NCI-H2107 treated with DMSO at 0.1 percent for 48 hours (cell line): Measurements from ENCODE around the gene FREM2.

Source experiments
- DNase-seq: peaks from one replicate; lab custom pipeline; 2025; ENCODE audit not compliant: unreplicated experiment; lab: John Stamatoyannopoulos, UW

FREM2 gene

GRCh38 chr13:38824342-38824741 lies 137.5 kb downstream of the FREM2 start:
- no peak for DNase-seq

- DNase-seq: no peak
Observed at GRCh38 chr13:38826182-38826813, 139.4 kb downstream of the FREM2 start.

- no peak for DNase-seq
Observed at GRCh38 chr13:38830442-38831045, 143.7 kb downstream of the FREM2 start.

GRCh38 chr13:38844581-38844980 lies 157.7 kb downstream of the FREM2 start:
- DNase-seq: no peak

GRCh38 chr13:38848360-38848759 lies 161.5 kb downstream of the FREM2 start:
- no peak for DNase-seq

- DNase-seq: no peak
Observed at GRCh38 chr13:38849315-38849714, 162.4 kb downstream of the FREM2 start.

- DNase-seq: no peak
Observed at GRCh38 chr13:38850868-38851626, 164.2 kb downstream of the FREM2 start.

GRCh38 chr13:38854226-38854625 lies 167.3 kb downstream of the FREM2 start:
- DNase-seq: no peak

GRCh38 chr13:38856065-38856464 lies 169.2 kb downstream of the FREM2 start:
- no peak for DNase-seq

GRCh38 chr13:38862443-38862842 lies 175.6 kb downstream of the FREM2 start:
- no peak for DNase-seq

- no peak for DNase-seq
Observed at GRCh38 chr13:38863536-38863935, 176.7 kb downstream of the FREM2 start.

GRCh38 chr13:38866649-38867048 lies 179.8 kb downstream of the FREM2 start:
- peak; percentile 35 for DNase-seq

GRCh38 chr13:38868399-38868798 lies 181.5 kb downstream of the FREM2 start:
- no peak for DNase-seq

- no peak for DNase-seq
Observed at GRCh38 chr13:38868870-38869269, 182.0 kb downstream of the FREM2 start.

GRCh38 chr13:38871275-38871674 lies 184.4 kb downstream of the FREM2 start:
- DNase-seq: no peak

- no peak for DNase-seq
Observed at GRCh38 chr13:38872693-38873092, 185.8 kb downstream of the FREM2 start.

GRCh38 chr13:38875186-38875875 lies 188.5 kb downstream of the FREM2 start:
- DNase-seq: no peak

- DNase-seq: no peak
Observed at GRCh38 chr13:38879278-38879677, 192.4 kb downstream of the FREM2 start.

- no peak for DNase-seq
Observed at GRCh38 chr13:38879786-38880185, 192.9 kb downstream of the FREM2 start.

- no peak for DNase-seq
Observed at GRCh38 chr13:38880397-38880796, 193.5 kb downstream of the FREM2 start.

GRCh38 chr13:38883783-38884182 lies 196.9 kb downstream of the FREM2 start:
- no peak for DNase-seq

- no peak for DNase-seq
Observed at GRCh38 chr13:38888309-38888708, 201.4 kb downstream of the FREM2 start.
